Motor neuron (in vitro differentiated cells): ENCODE results near the gene CRY2. TPM values are rescaled to one million over a fixed set of nuclear protein-coding genes. Genes with fewer than 3 reads are reported as not detected.

Experiments
- ATAC-seq, 8 experiments: fragments of 200-7000 bp; cut with Tn5 transposase; replicated peaks in 6 of 8; 2 replicates each; pipeline ENCODE4 v1.8.0; 2021; ENCODE audit warnings: mild to moderate bottlenecking in 8 of 8, moderate library complexity in 8 of 8
- H3K27ac ChIP-seq, 2 donors: fragments of 250-450 bp; sonication (Bioruptor Pico); 2 replicates each; pipeline ENCODE4 v1.9.0; 2021; ENCODE audit warnings: antibody characterized with exemption in 2 of 2, mild to moderate bottlenecking in 2 of 2, moderate library complexity in 1 of 2
- H3K4me1 ChIP-seq, 2 donors: fragments of 250-450 bp; sonication (Bioruptor Pico); replicated peaks in 1 of 2; 2 replicates each; pipeline ENCODE4 v1.6.1; 2021; ENCODE audit warnings: antibody characterized with exemption in 2 of 2, mild to moderate bottlenecking in 2 of 2, moderate library complexity in 1 of 2
- H3K4me3 ChIP-seq, 5 donors: fragments of 250-450 bp; sonication (Bioruptor Pico); 2 replicates each; pipeline ENCODE4 v1.9.0; 2021; ENCODE audit warnings: antibody characterized with exemption in 5 of 5, mild to moderate bottlenecking in 5 of 5, moderate library complexity in 4 of 5
- WGBS, 10 experiments: fragments of 450-650 bp; shearing (Covaris generic); methylation state at CpG; one replicate each; pipeline ENCODE4 v1.0.0; 2022; 5-methylcytosine and 5-hydroxymethylcytosine counted together
- in situ Hi-C, 9 experiments: fragments of 400-800 bp; cut with MboI; loops; one replicate each; pipeline ENCODE4 v1.15.0; 2021; ENCODE audit warnings: low sequenced_read_pairs in 9 of 9, low pct_unique_long_range_greater_than_20kb in 2 of 9; ENCODE audit not compliant: unreplicated experiment in 9 of 9
- total RNA-seq, 8 experiments: library from RNA; unstranded; fragments of 300-600 nt; gene quantifications; 2 replicates each; pipeline versions ENCODE4 v1.2.3 to v1.2.4, GENCODE V29; 2022

Gene CRY2
- total RNA-seq, 8 experiments from 2014 or later = 11.3 to 35.7 (median 22.3) TPM

- no peak for ATAC-seq
- 0 to 100% (median 84%) methylated on average over 1 to 4 of the region's 5 CpGs; no CpG with 5 or more reads in 2 of the 10 experiments for WGBS, 10 experiments
- Histone ChIP-seq H3K4me1 (no peaks in the 10 kb centered on the region), H3K4me3 (no peak overlapping the region), H3K27ac (no peak overlapping the region)
- in situ Hi-C loops = no loop called here
These were observed 11.6 kb downstream of the CRY2 start for GRCh38 chr11:45858751-45859398.

GRCh38 chr11:45859661-45860140, 12.4 kb downstream of the CRY2 start:
- ATAC-seq = peak; percentile 58 to 82 (median 75)
- Histone ChIP-seq H3K4me3 (no peak overlapping the region), H3K27ac (no peak overlapping the region), H3K4me1 (no peaks in the 10 kb centered on the region)
- in situ Hi-C loops = no loop called here
- WGBS, 10 experiments = 31 to 93% (median 77%) methylated on average over 2 to 4 of the region's 12 CpGs; no CpG with 5 or more reads in 5 of the 10 experiments

- WGBS, 10 experiments = 76 to 100% (median 93%) methylated on average over 2 to 5 of the region's 5 CpGs; no CpG with 5 or more reads in 5 of the 10 experiments
- H3K4me3 ChIP-seq = no peak overlapping the region
- in situ Hi-C loops = no loop called here
- no peak overlapping the region for H3K27ac ChIP-seq
- no peak for ATAC-seq
- H3K4me1 ChIP-seq = no peaks in the 10 kb centered on the region
These were observed 13.1 kb downstream of the CRY2 start for GRCh38 chr11:45860348-45860747.

- in situ Hi-C loops = no loop called here
- Histone ChIP-seq H3K4me3 (no peak overlapping the region), H3K4me1 (no peaks in the 10 kb centered on the region), H3K27ac (no peak overlapping the region)
- no peak for ATAC-seq
- 83 to 100% (median 98%) methylated on average over 1 to 10 of the region's 10 CpGs; no CpG with 5 or more reads in 1 of the 10 experiments for WGBS, 10 experiments
These were observed 13.7 kb downstream of the CRY2 start for GRCh38 chr11:45860764-45861510.

GRCh38 chr11:45864041-45864440, 16.8 kb downstream of the CRY2 start:
- H3K27ac ChIP-seq = no peak overlapping the region
- no peaks in the 10 kb centered on the region for H3K4me1 ChIP-seq
- in situ Hi-C loops = no loop called here
- no peak for ATAC-seq
- H3K4me3 ChIP-seq = no peak overlapping the region

GRCh38 chr11:45869551-45869950, 22.3 kb downstream of the CRY2 start:
- no peak overlapping the region for H3K4me3 ChIP-seq
- no peak overlapping the region for H3K27ac ChIP-seq
- 58 to 98% (median 80%) methylated on average over 3 to 8 of the region's 12 CpGs; no CpG with 5 or more reads in 6 of the 10 experiments for WGBS, 10 experiments
- peaks cover 9 to 10% of the 10 kb centered on the region in 2 donors for H3K4me1 ChIP-seq
- in situ Hi-C loops = no loop called here
- ATAC-seq = no peak

GRCh38 chr11:45870706-45871105, 23.4 kb downstream of the CRY2 start:
- peaks cover 9 to 10% of the 10 kb centered on the region in 2 donors for H3K4me1 ChIP-seq
- no peak for ATAC-seq
- in situ Hi-C loops = no loop called here
- H3K27ac ChIP-seq = no peak overlapping the region
- H3K4me3 ChIP-seq = no peak overlapping the region
- WGBS, 10 experiments = 60 to 93% methylated on average over 1 to 2 of the region's 4 CpGs; no CpG with 5 or more reads in 8 of the 10 experiments

- ATAC-seq = no peak
- WGBS, 10 experiments = 90 to 93% (median 92%) methylated on average over 2 of the region's 2 CpGs; no CpG with 5 or more reads in 7 of the 10 experiments
These were observed 24.4 kb downstream of the CRY2 start for GRCh38 chr11:45871638-45872037.

GRCh38 chr11:45872651-45873356, 25.5 kb downstream of the CRY2 start:
- peak; percentile 90 to 98 (median 95) for ATAC-seq
- peaks cover 9 to 10% of the 10 kb centered on the region in 2 donors for H3K4me1 ChIP-seq
- in situ Hi-C loops = no loop called here
- WGBS, 10 experiments = 6 to 72% (median 40%) methylated on average over 1 to 5 of the region's 9 CpGs; no CpG with 5 or more reads in 3 of the 10 experiments
- peak overlapping the region; percentile 26 to 45 for H3K27ac ChIP-seq
- H3K4me3 ChIP-seq = no peak overlapping the region

More at GRCh38 chr11:45871638-45872037, 24.4 kb downstream of the CRY2 start:
- Histone ChIP-seq H3K27ac (no peak overlapping the region), H3K4me1 (peaks cover 9 to 10% of the 10 kb centered on the region in 2 donors), H3K4me3 (no peak overlapping the region)
- in situ Hi-C loops = no loop called here

- Histone ChIP-seq H3K4me1 (peaks cover 23 to 28% of the 10 kb centered on the region in 2 donors), H3K27ac (no peak overlapping the region), H3K4me3 (no peak overlapping the region)
- no peak for ATAC-seq
- in situ Hi-C loops = loop anchor here in 1 of 9 experiments (25.0 kb wide), 1 partner anchor 436 kb away; no protein-coding TSS in a partner anchor
- WGBS, 10 experiments = 0 to 100% (median 38%) methylated on average over 1 to 5 of the region's 6 CpGs; no CpG with 5 or more reads in 1 of the 10 experiments
These were observed 29.1 kb downstream of the CRY2 start for GRCh38 chr11:45876401-45876800.

GRCh38 chr11:45877221-45877620, 29.9 kb downstream of the CRY2 start:
- Histone ChIP-seq H3K4me3 (no peak overlapping the region), H3K4me1 (peaks cover 23 to 31% of the 10 kb centered on the region in 2 donors), H3K27ac (no peak overlapping the region)
- in situ Hi-C loops = loop anchor here in 1 of 9 experiments (25.0 kb wide), 1 partner anchor 435 kb away; no protein-coding TSS in a partner anchor
- ATAC-seq = no peak
- 17 to 100% (median 92%) methylated on average over 1 to 6 of the region's 8 CpGs; no CpG with 5 or more reads in 2 of the 10 experiments for WGBS, 10 experiments

- H3K27ac ChIP-seq = no peak overlapping the region
- no peak overlapping the region for H3K4me3 ChIP-seq
- 52 to 100% (median 92%) methylated on average over 1 to 3 of the region's 3 CpGs; no CpG with 5 or more reads in 3 of the 10 experiments for WGBS, 10 experiments
- peaks cover 20 to 27% of the 10 kb centered on the region in 2 donors for H3K4me1 ChIP-seq
- in situ Hi-C loops = loop anchor here in 1 of 9 experiments (25.0 kb wide), 1 partner anchor 434 kb away; no protein-coding TSS in a partner anchor
- no peak for ATAC-seq
These were observed 30.6 kb downstream of the CRY2 start for GRCh38 chr11:45877845-45878244.
